Ishikawa (cell line): ENCODE results near the gene ABCF2.

Experiments used
- CEBPB ChIP-seq: IDR thresholded peaks from 2 replicates; pipeline ENCODE4 v1.6.1; 2012
- CREB1 ChIP-seq: IDR thresholded peaks from 2 replicates; pipeline ENCODE4 v1.6.1; 2012; ENCODE audit warnings: low read depth
- EGR1 ChIP-seq: IDR thresholded peaks from 2 replicates; pipeline ENCODE4 v1.6.1; 2012
- EP300 ChIP-seq: IDR thresholded peaks from 2 replicates; pipeline ENCODE4 v1.6.1; 2012; ENCODE audit warnings: borderline replicate concordance
- FOXM1 ChIP-seq: IDR thresholded peaks from 2 replicates; pipeline ENCODE4 v1.6.1; 2012; ENCODE audit warnings: low read depth, borderline replicate concordance
- NFIC ChIP-seq: IDR thresholded peaks from 2 replicates; pipeline ENCODE4 v1.6.1; 2012
- RAD21 ChIP-seq: IDR thresholded peaks from 2 replicates; pipeline ENCODE4 v1.6.1; 2012; ENCODE audit warnings: low read depth
- TAF1 ChIP-seq: IDR thresholded peaks from 2 replicates; pipeline ENCODE4 v1.6.1; 2012; ENCODE audit warnings: low read depth, mild to moderate bottlenecking
- TCF12 ChIP-seq: IDR thresholded peaks from 2 replicates; pipeline ENCODE4 v1.6.1; 2012; ENCODE audit warnings: low read depth
- TEAD4 ChIP-seq: IDR thresholded peaks from 2 replicates; pipeline ENCODE4 v1.6.1; 2012
- YY1 ChIP-seq: IDR thresholded peaks from 2 replicates; pipeline ENCODE4 v1.6.1; 2012; ENCODE audit warnings: low read depth
- ZBTB7A ChIP-seq: IDR thresholded peaks from 2 replicates; pipeline ENCODE4 v1.6.1; 2012; ENCODE audit warnings: low read depth
- TF ChIP-seq, protein P1 (sequence below): IDR thresholded peaks from 2 replicates; pipeline ENCODE4 v1.6.1; 2012
- TF ChIP-seq, protein P2 (sequence below): IDR thresholded peaks from 2 replicates; pipeline ENCODE4 v1.6.1; 2012
- TF ChIP-seq, protein P3 (sequence below): IDR thresholded peaks from 2 replicates; pipeline ENCODE4 v1.6.1; 2012; ENCODE audit warnings: low read depth, mild to moderate bottlenecking

Gene ABCF2

DNA sequence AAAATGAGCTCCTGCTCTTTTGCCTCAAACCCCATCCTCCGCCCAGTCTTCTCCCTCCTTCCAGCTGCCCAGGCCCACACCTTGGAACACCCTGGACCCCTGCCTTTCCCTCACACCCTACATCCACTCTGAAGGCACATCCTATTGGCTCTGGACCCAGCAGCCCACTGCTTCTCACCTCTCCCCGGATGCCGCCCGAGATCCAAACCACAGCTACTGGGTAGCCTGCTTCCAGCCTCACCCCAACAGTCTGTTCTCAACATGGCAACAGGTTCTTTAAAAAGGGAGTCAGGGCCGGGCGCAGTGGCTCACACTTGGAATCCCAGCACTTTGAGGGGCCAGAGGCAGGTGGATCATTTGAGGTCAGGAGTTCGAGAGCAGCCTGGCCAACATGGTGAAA is 31.0 kb upstream of the ABCF2 start:
- TF ChIP-seq TCF12 (no peak), EGR1 (no peak), NFIC (no peak), CEBPB (no peak), YY1 (no peak), RAD21 (no peak), ZBTB7A (no peak), FOXM1 (no peak), TAF1 (no peak), EP300 (no peak), TEAD4 (no peak), CREB1 (no peak)
- TF ChIP-seq, protein P1, sequence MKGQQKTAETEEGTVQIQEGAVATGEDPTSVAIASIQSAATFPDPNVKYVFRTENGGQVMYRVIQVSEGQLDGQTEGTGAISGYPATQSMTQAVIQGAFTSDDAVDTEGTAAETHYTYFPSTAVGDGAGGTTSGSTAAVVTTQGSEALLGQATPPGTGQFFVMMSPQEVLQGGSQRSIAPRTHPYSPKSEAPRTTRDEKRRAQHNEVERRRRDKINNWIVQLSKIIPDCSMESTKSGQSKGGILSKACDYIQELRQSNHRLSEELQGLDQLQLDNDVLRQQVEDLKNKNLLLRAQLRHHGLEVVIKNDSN: no peak
- TF ChIP-seq, protein P2, sequence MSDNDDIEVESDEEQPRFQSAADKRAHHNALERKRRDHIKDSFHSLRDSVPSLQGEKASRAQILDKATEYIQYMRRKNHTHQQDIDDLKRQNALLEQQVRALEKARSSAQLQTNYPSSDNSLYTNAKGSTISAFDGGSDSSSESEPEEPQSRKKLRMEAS: no peak
- TF ChIP-seq, protein P3, sequence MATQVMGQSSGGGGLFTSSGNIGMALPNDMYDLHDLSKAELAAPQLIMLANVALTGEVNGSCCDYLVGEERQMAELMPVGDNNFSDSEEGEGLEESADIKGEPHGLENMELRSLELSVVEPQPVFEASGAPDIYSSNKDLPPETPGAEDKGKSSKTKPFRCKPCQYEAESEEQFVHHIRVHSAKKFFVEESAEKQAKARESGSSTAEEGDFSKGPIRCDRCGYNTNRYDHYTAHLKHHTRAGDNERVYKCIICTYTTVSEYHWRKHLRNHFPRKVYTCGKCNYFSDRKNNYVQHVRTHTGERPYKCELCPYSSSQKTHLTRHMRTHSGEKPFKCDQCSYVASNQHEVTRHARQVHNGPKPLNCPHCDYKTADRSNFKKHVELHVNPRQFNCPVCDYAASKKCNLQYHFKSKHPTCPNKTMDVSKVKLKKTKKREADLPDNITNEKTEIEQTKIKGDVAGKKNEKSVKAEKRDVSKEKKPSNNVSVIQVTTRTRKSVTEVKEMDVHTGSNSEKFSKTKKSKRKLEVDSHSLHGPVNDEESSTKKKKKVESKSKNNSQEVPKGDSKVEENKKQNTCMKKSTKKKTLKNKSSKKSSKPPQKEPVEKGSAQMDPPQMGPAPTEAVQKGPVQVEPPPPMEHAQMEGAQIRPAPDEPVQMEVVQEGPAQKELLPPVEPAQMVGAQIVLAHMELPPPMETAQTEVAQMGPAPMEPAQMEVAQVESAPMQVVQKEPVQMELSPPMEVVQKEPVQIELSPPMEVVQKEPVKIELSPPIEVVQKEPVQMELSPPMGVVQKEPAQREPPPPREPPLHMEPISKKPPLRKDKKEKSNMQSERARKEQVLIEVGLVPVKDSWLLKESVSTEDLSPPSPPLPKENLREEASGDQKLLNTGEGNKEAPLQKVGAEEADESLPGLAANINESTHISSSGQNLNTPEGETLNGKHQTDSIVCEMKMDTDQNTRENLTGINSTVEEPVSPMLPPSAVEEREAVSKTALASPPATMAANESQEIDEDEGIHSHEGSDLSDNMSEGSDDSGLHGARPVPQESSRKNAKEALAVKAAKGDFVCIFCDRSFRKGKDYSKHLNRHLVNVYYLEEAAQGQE: no peak

DNA sequence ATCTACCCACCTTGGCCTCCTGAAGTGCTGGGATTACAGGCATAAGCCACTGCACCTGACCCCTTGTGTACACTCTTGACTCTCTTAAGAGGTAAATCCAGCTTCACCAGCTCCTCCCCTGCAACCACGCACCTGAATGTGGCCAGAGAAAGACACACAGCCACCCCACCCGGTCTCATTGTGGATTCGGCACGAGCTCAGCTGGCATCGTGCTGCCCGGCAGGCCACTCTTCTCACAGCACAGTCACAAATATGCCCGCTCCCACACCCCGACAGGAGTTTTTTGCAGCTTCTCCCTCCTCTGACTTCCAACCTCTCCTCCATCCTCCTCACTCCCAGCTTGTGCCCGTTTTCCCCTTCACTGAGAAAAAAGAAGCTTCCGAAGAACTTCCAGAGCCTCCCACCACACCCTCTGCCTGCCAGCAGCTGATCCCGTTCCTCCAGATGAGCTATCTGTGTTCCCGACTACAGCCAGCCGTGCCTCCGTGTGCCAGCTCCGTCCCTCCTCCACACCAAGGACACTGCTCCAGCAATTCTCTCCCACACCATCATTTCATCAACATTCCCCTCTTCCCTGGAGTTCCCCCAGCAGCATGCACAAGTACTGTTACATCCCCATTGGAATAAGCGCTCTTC is 29.5 kb upstream of the ABCF2 start:
- TF ChIP-seq, protein P2: no peak
- TF ChIP-seq ZBTB7A (no peak), EP300 (no peak), CREB1 (no peak), TEAD4 (no peak), FOXM1 (no peak)
- TF ChIP-seq, protein P3: no peak

DNA sequence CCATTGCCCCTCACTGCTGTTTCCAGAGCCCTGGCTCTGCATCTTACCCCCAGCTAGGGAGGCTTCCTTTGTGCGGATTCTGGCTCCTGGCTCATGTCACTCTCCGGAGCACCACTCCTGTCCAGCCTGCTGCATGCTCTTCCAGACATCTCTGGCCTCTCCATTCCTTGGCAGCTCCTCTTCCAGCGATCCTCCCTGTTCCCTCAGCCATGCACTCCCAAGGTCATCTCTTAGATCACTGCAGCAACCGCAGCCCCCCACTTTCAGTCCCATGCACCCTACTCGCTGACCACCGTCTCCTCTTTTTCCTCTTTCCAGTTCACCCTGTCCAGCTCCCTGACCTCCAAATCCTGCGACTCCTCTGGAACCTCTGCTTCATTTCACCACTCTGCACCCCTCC is 28.4 kb upstream of the ABCF2 start:
- TF ChIP-seq TAF1 (no peak), RAD21 (no peak), CEBPB (no peak), EP300 (no peak), FOXM1 (no peak), CREB1 (no peak), YY1 (no peak)
- TF ChIP-seq, protein P3: no peak

DNA sequence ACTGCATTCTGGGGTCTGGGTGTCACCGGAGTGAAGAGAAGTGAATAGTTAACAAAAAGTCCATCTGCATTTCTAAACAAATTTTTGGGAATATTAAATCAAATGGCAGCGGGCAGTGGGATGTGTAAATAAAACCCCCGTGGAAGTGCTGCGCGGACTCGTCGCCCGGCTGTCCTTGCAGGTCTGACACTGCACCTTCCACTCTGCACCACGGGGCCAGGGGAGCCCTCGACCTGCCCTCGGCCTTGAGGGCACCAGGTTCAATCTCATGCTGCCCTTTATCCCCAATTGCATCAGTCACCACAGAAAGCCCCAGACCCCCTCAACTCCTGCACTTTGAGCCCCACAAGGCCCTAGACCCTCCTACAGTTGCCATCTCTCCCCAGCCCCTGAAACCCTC is 27.8 kb upstream of the ABCF2 start:
- TF ChIP-seq, protein P1: no peak
- TF ChIP-seq EGR1 (no peak), CREB1 (no peak), RAD21 (no peak), CEBPB (no peak), TAF1 (no peak), EP300 (no peak), ZBTB7A (no peak), YY1 (no peak), FOXM1 (no peak), TCF12 (no peak), NFIC (no peak)

DNA sequence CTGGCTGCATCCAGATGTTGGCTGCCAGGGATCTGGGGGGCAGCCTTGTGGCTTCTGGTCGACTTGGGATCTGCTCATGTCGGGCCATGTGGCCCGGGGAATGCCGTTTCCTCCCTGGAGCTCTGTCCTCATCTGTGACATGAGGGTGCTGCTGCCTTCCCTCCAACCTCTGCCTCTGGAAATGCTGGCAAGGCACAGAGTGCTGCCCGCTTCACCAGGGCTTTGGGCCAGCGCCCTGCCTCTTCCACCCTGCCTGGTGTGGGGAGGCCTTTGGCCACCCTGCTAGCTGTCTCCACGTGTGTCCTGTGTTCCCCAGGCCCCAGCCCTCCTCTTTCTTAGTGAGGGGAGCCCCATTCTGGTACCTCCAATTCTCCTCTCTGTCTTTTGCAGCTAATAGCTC is 27.3 kb upstream of the ABCF2 start:
- TF ChIP-seq TAF1 (no peak), CREB1 (no peak)
